PC-3 (cell line): ENCODE data around the gene IYD.

Experiments
- CTCF ChIP-seq: fragments of 300-600 bp; sonication (generic); conservative IDR thresholded peaks from 2 replicates; pipeline ENCODE4 v1.5.1; 2017; ENCODE audit warnings: antibody characterized with exemption, low read depth, mild to moderate bottlenecking, low read length
- EZH2 ChIP-seq: fragments of 300-600 bp; sonication (generic); IDR thresholded peaks from one replicate; pipeline ENCODE4 v1.6.1; 2017; ENCODE audit warnings: antibody characterized with exemption, mild to moderate bottlenecking, low read length; ENCODE audit not compliant: unreplicated experiment

GRCh38 chr6:150439373-150439772 lies 70.6 kb downstream of the IYD start:
- TF ChIP-seq CTCF, result no peak
- TF ChIP-seq EZH2, result no peak
